ENCODE measurements around the gene TBC1D8B. TPM values are rescaled to one million over a fixed set of nuclear protein-coding genes. Genes with fewer than 3 reads are reported as not detected.

Gene TBC1D8B
- total RNA-seq, 2 experiments from 2014 or later = 0.40 to 0.47 TPM

DNA sequence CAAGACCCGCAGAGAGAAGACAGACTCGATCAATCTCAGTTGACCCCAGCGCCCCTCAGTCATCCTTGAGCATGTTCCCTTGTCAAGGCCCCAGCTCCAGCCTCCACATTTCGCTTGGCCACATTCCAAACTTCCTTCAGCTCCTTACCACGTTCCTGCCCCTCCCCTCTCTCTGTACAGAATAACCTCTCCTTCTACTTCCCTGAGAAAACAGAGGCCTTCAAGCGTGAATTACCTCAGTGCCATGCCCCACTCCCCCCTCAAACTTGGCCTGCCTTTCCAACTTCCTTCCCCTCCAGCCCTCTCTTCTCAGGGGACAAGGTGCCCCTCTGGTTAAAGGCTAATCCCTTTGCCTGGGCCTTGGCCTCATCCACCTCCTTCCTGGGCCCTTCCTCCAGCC, 103.9 kb downstream of the TBC1D8B start:
- Mint-ChIP-seq H3K27me3 (no peaks in the 10 kb centered on the region), H3K4me1 (ENCODE audit: low read depth) (no peaks in the 10 kb centered on the region), H3K9me3 (no peaks in the 10 kb centered on the region), H3K4me3 (no peak overlapping the region), H3K36me3 (ENCODE audit: low read depth) (no peaks in the 10 kb centered on the region), H3K27ac (no peak overlapping the region)
- POLR2A ChIA-PET = no interaction called here
- TF ChIP-seq CTCF (IDR thresholded peaks at IDR 0.05) = no peak
- CTCF ChIA-PET = interaction anchor here (4.3 kb wide), 1 partner anchor 12 kb away, joined by 22 read pairs; no protein-coding TSS in a partner anchor
- DNase-seq (no peak), ATAC-seq (no peak)
- intact Hi-C loops (cut with micrococcal nuclease) = no loop called here

- no peak for TF ChIP-seq CTCF (IDR thresholded peaks at IDR 0.05)
- H3K36me3 Mint-ChIP-seq (ENCODE audit: low read depth) = no peaks in the 10 kb centered on the region
- no peak overlapping the region for H3K27ac Mint-ChIP-seq
- no peak for ATAC-seq
- peaks cover 4% of the 10 kb centered on the region for H3K27me3 Mint-ChIP-seq
- POLR2A ChIA-PET = no interaction called here
- intact Hi-C loops (cut with micrococcal nuclease) = no loop called here
- CTCF ChIA-PET = no interaction called here
- H3K4me3 Mint-ChIP-seq = no peak overlapping the region
- peaks cover 9% of the 10 kb centered on the region for H3K4me1 Mint-ChIP-seq (ENCODE audit: low read depth)
- no peaks in the 10 kb centered on the region for H3K9me3 Mint-ChIP-seq
- no peak for DNase-seq
Measured at GRCh38 chrX:106912864-106913263, 110.4 kb downstream of the TBC1D8B start.

DNA sequence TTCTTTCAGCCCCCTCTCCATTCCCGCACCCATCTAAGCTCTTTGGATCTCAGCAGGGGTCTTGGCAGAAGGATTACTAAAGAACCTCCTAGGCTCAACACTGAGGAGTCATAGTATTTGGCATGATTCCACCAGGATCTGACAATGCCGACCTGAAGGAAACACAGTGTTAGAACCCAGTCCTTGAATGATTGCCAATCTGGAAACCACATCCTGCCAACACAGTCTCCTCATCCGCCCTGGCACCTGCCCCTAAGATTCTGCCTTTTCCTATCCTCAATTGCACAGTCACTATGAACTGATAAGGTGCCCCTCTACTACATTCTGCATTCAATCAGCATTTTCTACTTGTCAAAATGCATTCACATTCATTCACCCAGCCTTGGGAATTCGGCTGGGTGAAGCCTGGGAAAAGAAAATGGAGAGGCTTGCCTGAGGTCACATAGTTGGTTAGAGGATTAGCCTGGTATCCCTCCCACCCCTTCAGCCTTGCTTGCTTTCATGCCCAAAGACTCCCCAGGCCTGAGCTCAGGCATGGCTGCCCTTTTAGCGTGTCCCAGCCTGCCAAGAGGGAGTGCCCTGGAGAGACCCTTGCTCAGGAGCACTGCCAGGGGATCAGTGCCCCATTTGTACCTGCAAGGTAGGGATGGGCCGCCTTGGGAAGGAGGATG, 115.5 kb downstream of the TBC1D8B start:
- Mint-ChIP-seq H3K36me3 (ENCODE audit: low read depth) (no peaks in the 10 kb centered on the region), H3K4me3 (no peak overlapping the region)
- DNase-seq = peak; percentile 7

GRCh38 chrX:106919932-106920452, 117.5 kb downstream of the TBC1D8B start, which contains the start of gene CLDN2:
Gene CLDN2, plus strand, starts transcription at chrX:106920402. Its CDS starts 7,827 bp downstream, at chrX:106928229.
- H3K9me3 Mint-ChIP-seq = no peaks in the 10 kb centered on the region
- DNase-seq (no peak), ATAC-seq (no peak)
- peaks cover 15% of the 10 kb centered on the region for H3K4me1 Mint-ChIP-seq (ENCODE audit: low read depth)
- intact Hi-C loops (cut with micrococcal nuclease) = no loop called here
- H3K27me3 Mint-ChIP-seq = peaks cover 4% of the 10 kb centered on the region
- no peak for TF ChIP-seq CTCF (IDR thresholded peaks at IDR 0.05)
- no peaks in the 10 kb centered on the region for H3K36me3 Mint-ChIP-seq (ENCODE audit: low read depth)
- ChIA-PET CTCF (no interaction called here), POLR2A (no interaction called here)
- H3K4me3 Mint-ChIP-seq = no peak within 1 kb of the TSS
- H3K27ac Mint-ChIP-seq = no peak within 1 kb of the TSS

More for the DNA sequence above, 115.5 kb downstream of the TBC1D8B start:
- CTCF ChIA-PET = interaction anchor here (1.5 kb wide), 1 partner anchor 24 kb away, joined by 4 read pairs; no protein-coding TSS in a partner anchor
- no peak overlapping the region for H3K27ac Mint-ChIP-seq
- ATAC-seq = no peak
- POLR2A ChIA-PET = no interaction called here
- H3K4me1 Mint-ChIP-seq (ENCODE audit: low read depth) = peaks cover 15% of the 10 kb centered on the region
- H3K27me3 Mint-ChIP-seq = peaks cover 4% of the 10 kb centered on the region
- no peak for TF ChIP-seq CTCF (IDR thresholded peaks at IDR 0.05)
- no peaks in the 10 kb centered on the region for H3K9me3 Mint-ChIP-seq
- intact Hi-C loops (cut with micrococcal nuclease) = no loop called here

GRCh38 chrX:106921637-106922036, 119.2 kb downstream of the TBC1D8B start:
- CTCF ChIA-PET = interaction anchor here (1.5 kb wide), 1 partner anchor 23 kb away, joined by 7 read pairs; no protein-coding TSS in a partner anchor
- no peak overlapping the region for H3K27ac Mint-ChIP-seq
- H3K4me1 Mint-ChIP-seq (ENCODE audit: low read depth) = peaks cover 15% of the 10 kb centered on the region
- DNase-seq (no peak), ATAC-seq (no peak)
- POLR2A ChIA-PET = no interaction called here
- intact Hi-C loops (cut with micrococcal nuclease) = no loop called here
- H3K4me3 Mint-ChIP-seq = no peak overlapping the region
- no peaks in the 10 kb centered on the region for H3K9me3 Mint-ChIP-seq
- TF ChIP-seq CTCF (IDR thresholded peaks at IDR 0.05) = no peak
- no peaks in the 10 kb centered on the region for H3K27me3 Mint-ChIP-seq
- no peaks in the 10 kb centered on the region for H3K36me3 Mint-ChIP-seq (ENCODE audit: low read depth)
